ENCODE data around the gene ITIH5.
"Not testable (repeated sequence)": the region's sequence is repeated elsewhere in the genome, so short reads cannot be mapped to it uniquely, and the experiment has no call there.

Gene ITIH5

GRCh38 chr10:7666253-7667023 lies at the start of gene ITIH5:
Gene ITIH5, minus strand, starts transcription at chr10:7666966. Its CDS starts 74 bp downstream, at chr10:7666892.
- DNase-seq (ENCODE audit: low spot score) = no peak

GRCh38 chr10:7715515-7715914 lies 48.7 kb upstream of the ITIH5 start:
- no peak for DNase-seq (ENCODE audit: low spot score)

GRCh38 chr10:7711075-7711474 lies 44.3 kb upstream of the ITIH5 start:
- DNase-seq (ENCODE audit: low spot score) = not testable (repeated sequence)

GRCh38 chr10:7710446-7710845 lies 43.7 kb upstream of the ITIH5 start:
- DNase-seq (ENCODE audit: low spot score) = no peak

- DNase-seq (ENCODE audit: low spot score) = no peak
Measured at GRCh38 chr10:7708832-7709231, 42.1 kb upstream of the ITIH5 start.

- DNase-seq (ENCODE audit: low spot score) = no peak
Measured at GRCh38 chr10:7707858-7708622, 41.3 kb upstream of the ITIH5 start.

- DNase-seq (ENCODE audit: low spot score) = no peak
Measured at GRCh38 chr10:7707102-7707501, 40.3 kb upstream of the ITIH5 start.

GRCh38 chr10:7706534-7707073 lies 39.8 kb upstream of the ITIH5 start:
- DNase-seq (ENCODE audit: low spot score) = no peak

GRCh38 chr10:7705341-7705740 lies 38.6 kb upstream of the ITIH5 start:
- DNase-seq (ENCODE audit: low spot score) = no peak

- DNase-seq (ENCODE audit: low spot score) = no peak
Measured at GRCh38 chr10:7704071-7705016, 37.6 kb upstream of the ITIH5 start.

- DNase-seq (ENCODE audit: low spot score) = no peak
Measured at GRCh38 chr10:7703140-7703539, 36.4 kb upstream of the ITIH5 start, which contains the start of gene ITIH2. Gene ITIH2, plus strand, starts transcription at chr10:7703316. Its CDS starts 119 bp downstream, at chr10:7703435.

GRCh38 chr10:7702288-7702812 lies 35.6 kb upstream of the ITIH5 start:
- no peak for DNase-seq (ENCODE audit: low spot score)

- no peak for DNase-seq (ENCODE audit: low spot score)
Measured at GRCh38 chr10:7701158-7701742, 34.5 kb upstream of the ITIH5 start.

GRCh38 chr10:7700577-7701125 lies 33.9 kb upstream of the ITIH5 start:
- DNase-seq (ENCODE audit: low spot score) = no peak

- no peak for DNase-seq (ENCODE audit: low spot score)
Measured at GRCh38 chr10:7697426-7697825, 30.7 kb upstream of the ITIH5 start.

- no peak for DNase-seq (ENCODE audit: low spot score)
Measured at GRCh38 chr10:7696545-7696944, 29.8 kb upstream of the ITIH5 start.

GRCh38 chr10:7693194-7693593 lies 26.4 kb upstream of the ITIH5 start:
- not testable (repeated sequence) for DNase-seq (ENCODE audit: low spot score)

GRCh38 chr10:7692368-7692767 lies 25.6 kb upstream of the ITIH5 start:
- not testable (repeated sequence) for DNase-seq (ENCODE audit: low spot score)

- not testable (repeated sequence) for DNase-seq (ENCODE audit: low spot score)
Measured at GRCh38 chr10:7690885-7691597, 24.3 kb upstream of the ITIH5 start.

GRCh38 chr10:7689591-7689990 lies 22.8 kb upstream of the ITIH5 start:
- no peak for DNase-seq (ENCODE audit: low spot score)
